Cardiac fibroblast (primary cell): Measurements from ENCODE around the gene SRD5A2.
A peak's percentile ranks its signal among the peaks of the same experiment; 100 is the strongest.

Source experiments
- DNase-seq, 2 donors: peaks; one replicate each; pipeline versions ENCODE4 v3.0.0 to v3.0.0-alpha.2; 2010; ENCODE audit warnings: low read depth in 2 of 2
- H3K4me3 ChIP-seq, 2 donors: replicated peaks in 1 of 2; 1 replicate in 1 of 2; 2 replicates in 1 of 2; pipeline ENCODE4 v1.5.1; 2011; ENCODE audit warnings: low read depth in 2 of 2, low read length in 2 of 2, mild to moderate bottlenecking in 2 of 2, moderate library complexity in 1 of 2
- TF ChIP-seq, protein P1 (sequence below): IDR thresholded peaks from one replicate; pipeline ENCODE4 v1.5.1; 2011; ENCODE audit warnings: low read depth, mild to moderate bottlenecking, low read length, inconsistent platforms

SRD5A2 gene

GRCh38 chr2:31558401-31559295 is 22.1 kb downstream of the SRD5A2 start:
- TF ChIP-seq, protein P1, sequence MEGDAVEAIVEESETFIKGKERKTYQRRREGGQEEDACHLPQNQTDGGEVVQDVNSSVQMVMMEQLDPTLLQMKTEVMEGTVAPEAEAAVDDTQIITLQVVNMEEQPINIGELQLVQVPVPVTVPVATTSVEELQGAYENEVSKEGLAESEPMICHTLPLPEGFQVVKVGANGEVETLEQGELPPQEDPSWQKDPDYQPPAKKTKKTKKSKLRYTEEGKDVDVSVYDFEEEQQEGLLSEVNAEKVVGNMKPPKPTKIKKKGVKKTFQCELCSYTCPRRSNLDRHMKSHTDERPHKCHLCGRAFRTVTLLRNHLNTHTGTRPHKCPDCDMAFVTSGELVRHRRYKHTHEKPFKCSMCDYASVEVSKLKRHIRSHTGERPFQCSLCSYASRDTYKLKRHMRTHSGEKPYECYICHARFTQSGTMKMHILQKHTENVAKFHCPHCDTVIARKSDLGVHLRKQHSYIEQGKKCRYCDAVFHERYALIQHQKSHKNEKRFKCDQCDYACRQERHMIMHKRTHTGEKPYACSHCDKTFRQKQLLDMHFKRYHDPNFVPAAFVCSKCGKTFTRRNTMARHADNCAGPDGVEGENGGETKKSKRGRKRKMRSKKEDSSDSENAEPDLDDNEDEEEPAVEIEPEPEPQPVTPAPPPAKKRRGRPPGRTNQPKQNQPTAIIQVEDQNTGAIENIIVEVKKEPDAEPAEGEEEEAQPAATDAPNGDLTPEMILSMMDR, result no peak
- peak in 1 of 2 donors; percentile 84 for DNase-seq
- H3K4me3 ChIP-seq, result no peak overlapping the region

- no peak for DNase-seq
- TF ChIP-seq, protein P1, result no peak
- no peak overlapping the region for H3K4me3 ChIP-seq
Measured at GRCh38 chr2:31556940-31557339, 23.8 kb downstream of the SRD5A2 start.

GRCh38 chr2:31555967-31556706 is 24.6 kb downstream of the SRD5A2 start:
- no peak for DNase-seq
- TF ChIP-seq, protein P1, result no peak
- H3K4me3 ChIP-seq, result no peak overlapping the region

DNA sequence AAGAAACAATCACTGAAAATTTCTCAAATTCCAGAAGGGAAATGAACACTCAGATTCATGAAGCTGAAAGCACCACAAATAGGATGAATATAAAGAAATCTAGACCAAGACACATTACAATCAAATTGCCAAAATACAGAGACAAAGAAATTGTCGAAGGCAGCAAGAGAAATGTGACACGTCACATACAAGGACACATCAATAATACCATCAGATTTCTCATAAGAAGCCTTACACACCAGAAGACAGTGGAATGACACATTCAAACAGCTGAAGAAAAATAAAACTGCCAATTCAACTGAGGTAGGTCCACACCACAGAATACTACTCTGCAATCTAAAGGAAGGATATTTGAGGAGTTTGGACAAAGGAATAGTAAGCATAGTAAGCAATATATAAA is 27.4 kb downstream of the SRD5A2 start:
- TF ChIP-seq, protein P1, result no peak
- no peak for DNase-seq
- H3K4me3 ChIP-seq, result no peak overlapping the region

DNA sequence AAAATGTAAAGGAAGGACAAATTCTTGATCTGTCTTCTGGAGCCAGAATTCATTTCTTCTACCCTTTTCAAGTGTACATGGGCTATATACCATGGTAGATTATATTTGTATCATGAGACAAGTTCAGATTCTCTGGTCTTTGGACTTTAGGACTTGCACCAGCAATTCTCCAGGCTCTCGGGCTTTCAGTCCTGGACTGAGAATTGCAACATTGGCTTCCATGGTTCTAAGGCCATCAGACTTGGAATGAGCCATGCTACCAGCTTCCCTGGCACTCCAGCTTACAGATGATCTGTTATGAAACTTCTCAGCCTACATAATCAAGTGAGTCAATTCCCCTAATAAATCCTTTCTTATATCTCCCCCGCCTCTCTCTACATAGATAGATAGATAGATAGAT is 33.3 kb downstream of the SRD5A2 start:
- TF ChIP-seq, protein P1, result no peak
- no peak overlapping the region for H3K4me3 ChIP-seq
- no peak for DNase-seq

DNA sequence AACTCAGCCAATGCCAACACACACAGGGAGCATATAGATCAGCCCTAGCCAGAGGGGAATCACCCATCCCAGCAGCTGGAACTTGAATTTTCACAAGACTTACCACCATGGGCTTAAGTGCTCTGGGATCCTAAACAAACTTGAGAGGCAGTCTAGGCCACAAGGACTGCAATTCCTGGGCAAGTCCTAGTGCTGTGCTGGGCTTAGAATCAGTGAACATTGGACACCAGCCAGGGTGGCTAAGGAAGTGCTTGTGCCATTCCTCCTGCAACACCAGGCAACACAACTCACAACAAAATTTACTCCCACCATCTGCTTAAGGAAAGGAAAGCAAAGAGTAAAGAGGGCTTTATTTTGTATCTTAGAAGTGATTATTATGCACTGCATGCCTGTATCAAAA is 38.9 kb downstream of the SRD5A2 start:
- TF ChIP-seq, protein P1, result no peak
- DNase-seq, result no peak
- H3K4me3 ChIP-seq, result no peak overlapping the region
